HG03025 (cell line): ENCODE measurements around the gene LTBP2.

ENCODE experiments used
- ATAC-seq: cut with Tn5 transposase; IDR thresholded peaks from one replicate; pipeline ENCODE4 v1.9.1; 2021; ENCODE audit warnings: mild to moderate bottlenecking, moderate library complexity; ENCODE audit not compliant: unreplicated experiment, low FRiP score

Gene LTBP2

GRCh38 chr14:74535756-74536325 is 76.2 kb downstream of the LTBP2 start:
- no peak for ATAC-seq

DNA sequence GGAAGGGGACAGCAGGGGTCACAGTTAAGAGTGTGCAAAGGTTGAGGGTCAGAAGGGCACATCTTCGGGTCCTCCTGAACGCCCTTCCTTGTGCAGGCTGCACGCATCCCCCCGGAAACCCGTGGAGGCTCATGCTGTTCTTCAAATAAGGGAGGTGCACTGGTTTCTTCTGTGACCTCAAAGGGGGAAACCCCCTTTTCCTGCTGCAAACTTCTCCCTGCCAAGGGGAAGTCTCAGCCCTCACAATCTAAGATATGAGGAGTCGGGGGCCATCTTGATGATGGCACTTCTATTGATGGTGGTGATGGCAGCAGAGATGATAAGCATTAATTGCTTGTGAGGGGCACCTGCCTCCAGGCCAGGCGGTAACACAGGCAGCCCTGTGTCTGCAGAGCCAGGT is 78.5 kb downstream of the LTBP2 start:
- no peak for ATAC-seq

DNA sequence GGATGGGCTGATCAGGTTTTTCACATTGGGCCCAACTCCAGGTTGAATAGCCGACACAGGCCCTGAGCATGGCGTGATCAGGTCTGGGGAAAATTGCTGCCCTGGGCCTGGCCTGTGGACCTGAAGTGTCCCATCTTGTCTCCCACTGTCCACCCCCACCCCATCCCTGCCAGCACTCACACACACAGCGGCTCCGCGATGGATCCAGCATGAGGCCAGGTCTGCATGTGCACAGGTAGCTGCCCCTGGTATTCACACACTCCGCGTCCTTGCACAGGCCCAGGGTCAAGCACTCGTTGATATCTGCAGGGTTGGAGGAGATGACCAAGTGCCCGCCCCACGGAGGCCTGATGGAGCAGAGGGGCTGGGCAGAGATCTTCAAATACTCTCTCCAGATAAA is 79.8 kb downstream of the LTBP2 start:
- no peak for ATAC-seq

- no peak for ATAC-seq
Observed at GRCh38 chr14:74531467-74531866, 80.6 kb downstream of the LTBP2 start.

GRCh38 chr14:74531006-74531405 is 81.0 kb downstream of the LTBP2 start:
- no peak for ATAC-seq

DNA sequence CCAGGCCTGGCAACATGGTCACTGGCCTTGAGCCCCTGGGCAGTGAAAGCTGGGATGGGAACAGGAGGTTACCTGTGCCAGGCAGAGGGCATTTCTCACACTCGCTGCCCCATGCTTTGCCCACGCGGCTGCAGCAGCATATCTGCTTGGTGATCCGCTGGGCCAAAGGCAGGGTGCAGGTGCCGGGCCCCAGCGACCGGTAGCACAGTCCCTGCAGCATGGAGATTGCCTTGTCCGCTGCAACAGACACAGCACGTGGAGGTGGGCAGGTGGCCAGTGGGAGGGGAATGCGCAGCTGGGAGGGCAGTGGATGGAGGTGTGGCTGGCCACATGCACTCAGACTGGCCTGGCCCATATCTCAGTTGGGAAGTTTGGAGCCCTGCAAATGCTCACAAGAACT is 83.2 kb downstream of the LTBP2 start:
- ATAC-seq: no peak

GRCh38 chr14:74528406-74528805 is 83.6 kb downstream of the LTBP2 start:
- no peak for ATAC-seq

- ATAC-seq: no peak
Observed at GRCh38 chr14:74527736-74528280, 84.2 kb downstream of the LTBP2 start.

DNA sequence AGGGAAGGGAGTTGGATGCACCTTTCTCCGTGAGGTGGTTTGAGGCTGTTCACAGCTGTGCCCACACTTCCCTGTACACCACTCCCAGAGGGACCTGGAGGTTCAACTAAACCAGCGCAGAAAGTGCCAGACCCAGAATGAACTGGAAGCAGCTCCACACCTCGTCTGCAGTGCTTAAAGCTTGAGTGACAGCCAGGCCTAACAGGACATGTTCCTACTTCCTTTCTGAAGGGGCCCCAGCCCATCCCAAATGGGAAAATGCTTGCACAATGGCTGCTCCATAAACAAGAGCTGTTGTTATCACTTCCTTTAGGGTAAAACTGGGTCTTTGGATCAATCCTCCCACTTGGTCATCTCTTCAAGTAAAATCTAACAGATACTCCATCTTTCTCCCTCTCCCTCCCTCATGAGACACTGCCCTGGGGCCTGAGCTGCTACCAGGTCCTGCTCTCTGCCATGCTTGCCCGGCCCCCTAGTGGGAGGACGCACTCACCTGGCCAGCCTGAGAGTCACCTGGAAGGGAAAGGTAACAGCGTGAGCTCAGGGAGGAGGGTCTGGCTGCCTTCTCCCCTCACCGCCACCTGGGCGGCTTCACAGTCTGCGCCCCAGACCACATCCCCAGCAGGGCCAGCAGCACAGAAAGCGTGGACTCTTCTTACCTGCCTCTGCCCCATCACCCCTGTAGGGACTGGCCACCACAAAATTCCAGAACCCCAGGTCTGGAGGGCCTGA is 85.0 kb downstream of the LTBP2 start:
- ATAC-seq: no peak

GRCh38 chr14:74525361-74525851 is 86.6 kb downstream of the LTBP2 start:
- no peak for ATAC-seq

GRCh38 chr14:74524812-74525135 is 87.3 kb downstream of the LTBP2 start:
- no peak for ATAC-seq

DNA sequence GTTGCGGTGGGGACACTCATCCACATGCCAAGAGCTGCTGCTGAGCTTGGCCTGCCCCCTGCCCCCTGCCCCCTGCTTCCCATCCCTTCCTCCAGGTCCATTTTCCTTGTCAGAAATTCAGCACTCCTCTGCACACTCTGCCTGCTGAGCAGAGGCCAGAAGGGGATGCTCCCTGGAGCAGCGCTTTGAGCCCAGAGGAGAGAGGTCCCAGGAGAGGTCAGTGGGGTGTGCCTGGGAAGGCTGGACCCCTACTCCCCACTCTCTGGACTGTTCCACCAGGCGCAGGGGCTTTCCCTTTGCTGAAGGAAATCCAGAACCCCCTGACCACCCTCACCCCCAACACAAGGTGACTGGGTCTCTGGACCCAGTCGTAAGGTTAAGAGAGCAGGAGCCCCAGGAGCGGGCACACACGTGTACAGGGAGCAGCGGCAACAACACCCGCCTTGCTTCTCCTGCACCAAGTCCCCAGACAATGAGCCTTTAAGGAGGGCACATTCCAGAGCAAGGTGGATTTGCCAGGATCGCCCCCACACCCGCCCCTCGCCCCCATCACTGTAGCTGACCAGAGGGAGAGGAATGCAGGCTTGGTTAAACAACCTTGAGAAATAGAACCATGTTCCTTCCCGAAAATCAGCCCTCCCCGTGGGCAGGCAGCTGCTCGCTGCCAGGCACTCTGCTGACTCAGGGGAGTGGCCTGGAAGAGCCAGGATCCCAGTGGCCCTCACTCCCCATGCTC is 87.8 kb downstream of the LTBP2 start:
- no peak for ATAC-seq

DNA sequence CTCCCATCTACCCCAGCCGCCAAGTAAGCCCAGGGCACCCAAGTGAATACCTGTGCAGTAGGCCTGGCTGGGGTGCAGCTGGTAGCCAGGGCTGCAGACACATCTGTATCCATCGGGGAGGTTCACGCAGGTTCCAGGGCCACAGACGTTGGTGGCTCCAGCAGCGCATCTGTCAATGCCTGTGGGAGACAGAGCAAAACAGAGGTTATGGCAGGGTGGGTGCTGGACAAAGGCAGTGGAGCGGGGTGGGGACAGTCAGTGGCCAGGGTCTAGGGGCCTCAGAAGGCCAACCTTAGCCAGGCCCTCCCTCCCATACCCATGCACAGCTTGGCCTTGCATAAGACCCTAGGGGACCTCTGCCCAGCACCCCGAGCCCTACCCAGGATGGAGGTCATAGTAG is 89.3 kb downstream of the LTBP2 start:
- ATAC-seq: no peak

GRCh38 chr14:74521756-74522155 is 90.3 kb downstream of the LTBP2 start:
- ATAC-seq: no peak

- no peak for ATAC-seq
Observed at GRCh38 chr14:74519316-74520074, 92.5 kb downstream of the LTBP2 start.

- ATAC-seq: no peak
Observed at GRCh38 chr14:74518221-74518620, 93.8 kb downstream of the LTBP2 start.

GRCh38 chr14:74517731-74518130 is 94.3 kb downstream of the LTBP2 start:
- no peak for ATAC-seq

DNA sequence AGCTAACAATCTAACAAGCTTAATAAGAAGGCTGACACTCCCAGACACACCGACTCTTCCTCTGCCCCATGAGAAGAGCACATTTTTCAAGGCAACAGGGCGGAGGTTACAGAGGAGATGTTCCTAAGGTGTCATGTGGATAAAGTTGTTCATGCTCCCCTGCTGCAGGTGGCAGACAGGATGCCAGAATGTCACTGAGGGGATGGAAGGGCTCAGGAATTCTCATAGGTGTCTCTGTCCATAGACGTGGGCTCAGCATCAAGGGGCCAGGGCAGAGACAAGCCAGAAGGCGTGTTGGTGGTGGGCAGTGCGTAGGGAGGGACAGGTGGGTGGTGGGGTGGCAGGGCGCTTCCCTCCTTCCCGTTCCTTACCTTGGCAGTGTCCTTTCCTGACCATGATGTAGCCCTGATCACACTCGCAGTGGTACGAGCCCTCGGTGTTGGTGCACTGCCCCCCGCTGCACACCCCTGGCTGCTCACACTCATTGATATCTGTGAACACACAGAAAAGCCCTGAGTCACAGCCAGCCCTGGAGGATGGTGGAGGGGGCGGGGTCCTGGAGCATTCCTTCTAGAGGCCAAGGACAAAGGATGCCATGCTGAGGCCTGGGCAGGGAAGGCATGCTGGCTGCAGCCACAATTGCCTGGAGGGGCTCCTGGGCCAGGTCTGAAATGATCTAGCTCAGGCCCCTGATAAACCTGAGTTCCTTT is 95.4 kb downstream of the LTBP2 start:
- no peak for ATAC-seq

DNA sequence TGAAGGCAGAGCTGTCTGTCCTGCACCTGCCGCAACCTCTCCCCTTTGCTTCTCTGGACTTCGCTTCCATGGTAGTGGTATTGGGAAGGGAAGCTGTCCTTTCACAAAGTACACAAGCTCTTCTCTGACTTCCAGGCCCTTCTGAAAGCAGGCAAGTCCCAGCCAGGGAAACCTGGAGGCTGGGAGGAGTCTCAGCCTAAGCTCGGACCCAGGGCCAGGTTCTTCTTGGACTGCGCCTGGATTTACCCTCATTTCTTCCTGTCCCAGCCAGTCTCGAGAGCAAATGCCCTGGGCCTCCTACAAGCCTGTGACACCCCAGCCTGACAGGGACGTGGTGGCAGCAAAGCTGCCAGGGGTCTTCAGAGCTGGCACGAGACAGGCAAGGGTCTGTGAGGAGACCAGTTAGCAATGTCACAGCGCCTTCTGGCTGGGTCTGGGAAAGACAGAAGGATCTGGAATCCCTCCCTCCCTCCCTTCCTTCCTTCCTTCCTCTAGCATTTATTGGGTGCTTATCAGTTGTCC is 96.1 kb downstream of the LTBP2 start:
- no peak for ATAC-seq

- ATAC-seq: no peak
Observed at GRCh38 chr14:74514471-74514941, 97.5 kb downstream of the LTBP2 start.
